ENCODE measurements around the gene PCP2. TPM values are rescaled to one million over a fixed set of nuclear protein-coding genes. Genes with fewer than 3 reads are reported as not detected.

The PCP2 gene
- total RNA-seq, 1 experiment from 2014 or later = not detected

DNA sequence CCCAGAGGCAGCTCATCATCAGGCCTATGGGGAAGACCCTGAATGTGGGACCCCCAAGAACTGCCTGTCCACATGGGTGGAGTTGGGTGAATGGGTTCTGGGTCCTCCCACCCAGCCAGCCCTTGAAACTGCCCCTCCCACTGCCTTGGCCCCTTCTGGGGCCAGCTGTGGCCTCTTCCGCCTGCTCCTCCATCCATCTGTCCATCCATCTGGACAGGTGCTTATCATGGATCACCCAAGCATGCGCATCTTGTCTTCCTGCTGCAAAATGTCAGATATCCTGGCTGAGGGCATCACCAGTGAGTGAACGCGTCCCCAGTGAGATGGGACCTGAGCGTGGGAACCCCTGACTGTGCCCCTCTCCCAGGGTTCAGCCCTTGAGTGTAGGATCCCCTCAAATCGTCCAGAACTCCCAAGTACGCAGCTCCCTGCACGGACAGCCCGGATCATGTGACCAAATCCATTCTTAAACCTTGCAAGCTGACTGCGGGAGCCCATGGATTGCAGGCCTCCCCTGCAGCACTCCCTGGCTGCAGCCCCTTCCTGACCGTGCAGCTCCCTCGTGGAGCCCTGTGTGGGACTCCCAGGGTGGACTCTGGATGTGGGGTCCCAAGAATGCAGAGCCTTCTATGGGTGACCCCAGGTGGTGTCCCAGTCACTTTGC is 5.4 kb upstream of the PCP2 start:
- H2BK12ac ChIP-seq (ENCODE audit: insufficient read length, low read depth, low read length) = no peak overlapping the region
- H3K18ac ChIP-seq (ENCODE audit: insufficient read length, low read depth, low read length) = no peak overlapping the region
- H2BK20ac ChIP-seq (ENCODE audit: low read depth, low read length, poor library complexity, severe bottlenecking) = no peak overlapping the region
- no CpG with 5 or more reads among the region's 12 CpGs for WGBS (ENCODE audit: extremely low coverage, insufficient read length, low lambda C conversion rate)
- no peaks in the 10 kb centered on the region for H3K79me2 ChIP-seq (ENCODE audit: insufficient read depth, low read length)
- TF ChIP-seq, protein P1, sequence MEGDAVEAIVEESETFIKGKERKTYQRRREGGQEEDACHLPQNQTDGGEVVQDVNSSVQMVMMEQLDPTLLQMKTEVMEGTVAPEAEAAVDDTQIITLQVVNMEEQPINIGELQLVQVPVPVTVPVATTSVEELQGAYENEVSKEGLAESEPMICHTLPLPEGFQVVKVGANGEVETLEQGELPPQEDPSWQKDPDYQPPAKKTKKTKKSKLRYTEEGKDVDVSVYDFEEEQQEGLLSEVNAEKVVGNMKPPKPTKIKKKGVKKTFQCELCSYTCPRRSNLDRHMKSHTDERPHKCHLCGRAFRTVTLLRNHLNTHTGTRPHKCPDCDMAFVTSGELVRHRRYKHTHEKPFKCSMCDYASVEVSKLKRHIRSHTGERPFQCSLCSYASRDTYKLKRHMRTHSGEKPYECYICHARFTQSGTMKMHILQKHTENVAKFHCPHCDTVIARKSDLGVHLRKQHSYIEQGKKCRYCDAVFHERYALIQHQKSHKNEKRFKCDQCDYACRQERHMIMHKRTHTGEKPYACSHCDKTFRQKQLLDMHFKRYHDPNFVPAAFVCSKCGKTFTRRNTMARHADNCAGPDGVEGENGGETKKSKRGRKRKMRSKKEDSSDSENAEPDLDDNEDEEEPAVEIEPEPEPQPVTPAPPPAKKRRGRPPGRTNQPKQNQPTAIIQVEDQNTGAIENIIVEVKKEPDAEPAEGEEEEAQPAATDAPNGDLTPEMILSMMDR (conservative IDR thresholded peaks at IDR 0.05) = no peak
- Mint-ChIP-seq H3K9me3 (no peaks in the 10 kb centered on the region), H3K27me3 (ENCODE audit: low read depth) (peaks cover 28% of the 10 kb centered on the region), H3K4me3 (0 out of 5 replicates have a peak overlapping the region, but pooled peaks of 1 of the 2 experiments have one; percentile 9), H3K27ac (no peak overlapping the region), H3K4me1 (peaks cover 0 to 13% of the 10 kb centered on the region in 2 experiments; a peak in 2 of 4 replicates), H3K36me3 (ENCODE audit: insufficient read depth in 1 of 3, low read depth in 3 of 3) (peaks cover 9 to 19% (median 14%) of the 10 kb centered on the region in 3 experiments)
- no peak overlapping the region for H4K5ac ChIP-seq (ENCODE audit: insufficient read length, low read depth, low read length)
- H3K4me1 ChIP-seq (ENCODE audit: insufficient read depth, low read length) = no peaks in the 10 kb centered on the region
- H3K27ac ChIP-seq (ENCODE audit: insufficient read length, low read depth, low read length) = no peak overlapping the region
- no peak overlapping the region for H3K4ac ChIP-seq (ENCODE audit: low read depth, low read length)
- no peak overlapping the region for H2BK5ac ChIP-seq (ENCODE audit: insufficient read length, low read length)
- H3K23ac ChIP-seq (ENCODE audit: insufficient read length, low read depth, low read length) = no peak overlapping the region
- no peak overlapping the region for H3K56ac ChIP-seq (ENCODE audit: insufficient read length, low read depth, low read length)
- DNase-seq = no peak
- H3K23me2 ChIP-seq (ENCODE audit: insufficient read length, low read depth, low read length, poor library complexity, severe bottlenecking) = no peaks in the 10 kb centered on the region
- H4K91ac ChIP-seq (ENCODE audit: insufficient read length, low read depth, low read length) = no peak overlapping the region
- H2AK5ac ChIP-seq (ENCODE audit: insufficient read length, low read length) = no peak overlapping the region
- no peaks in the 10 kb centered on the region for H3K9me3 ChIP-seq (ENCODE audit: control insufficient read depth, low read depth, low read length)
- no peak overlapping the region for H4K8ac ChIP-seq (replicated peaks; ENCODE audit: insufficient read length, low read depth, low read length)
- H4K20me1 ChIP-seq (ENCODE audit: control insufficient read depth, insufficient read depth, insufficient read length) = no peaks in the 10 kb centered on the region
- no peak overlapping the region for H2BK15ac ChIP-seq (ENCODE audit: low read depth, low read length)
- H3K79me1 ChIP-seq (ENCODE audit: insufficient read depth, low read depth, low read length, poor library complexity, severe bottlenecking) = no peaks in the 10 kb centered on the region
- H3K27me3 ChIP-seq (ENCODE audit: insufficient read depth, low read length) = peaks cover 16% of the 10 kb centered on the region; the same call in 1 of the 2 replicates
- no peak overlapping the region for H3K4me2 ChIP-seq (ENCODE audit: insufficient read depth, insufficient read length, low read length)
- no peak overlapping the region for H3T11ph ChIP-seq (ENCODE audit: low read length)
- no peak overlapping the region for H2BK120ac ChIP-seq (ENCODE audit: low read depth, low read length, poor library complexity, severe bottlenecking)
- no peak overlapping the region for H3K14ac ChIP-seq (ENCODE audit: insufficient read depth, low read length)
- H2AFZ ChIP-seq (ENCODE audit: low read length) = no peak overlapping the region
- no peak overlapping the region for H3K9ac ChIP-seq (ENCODE audit: extremely low read depth, insufficient read length, low read length)
